GM20000 (cell line): ENCODE results near the gene PAWR.

ENCODE experiments used
- DNase-seq: peaks from one replicate; pipeline ENCODE4 v3.0.0; 2012; ENCODE audit warnings: low spot score
- CTCF ChIP-seq: IDR thresholded peaks from 2 replicates; pipeline ENCODE4 v1.5.1; 2012; ENCODE audit warnings: mild to moderate bottlenecking, control low read depth; ENCODE audit errors: extremely low read depth, missing control alignments

Gene PAWR

DNA sequence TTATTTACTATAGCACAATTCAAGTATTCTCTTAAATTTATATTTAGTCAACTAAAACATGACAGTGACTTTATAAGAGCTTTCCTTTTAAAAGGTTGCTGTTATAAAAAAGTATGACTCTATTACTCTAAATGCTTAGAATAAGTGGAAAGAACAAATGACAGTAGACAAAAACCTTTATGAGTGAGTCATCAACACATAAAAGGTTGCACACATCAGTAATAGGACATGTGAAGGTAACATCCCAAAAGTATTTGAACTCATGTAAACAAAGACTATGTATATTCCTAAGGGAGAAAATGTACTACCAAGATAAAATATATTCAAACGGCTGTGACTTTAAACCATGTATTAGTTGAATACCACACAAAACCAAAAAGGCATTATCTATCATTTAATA lies 98.8 kb downstream of the PAWR start:
- TF ChIP-seq CTCF: no peak
- no peak for DNase-seq

DNA sequence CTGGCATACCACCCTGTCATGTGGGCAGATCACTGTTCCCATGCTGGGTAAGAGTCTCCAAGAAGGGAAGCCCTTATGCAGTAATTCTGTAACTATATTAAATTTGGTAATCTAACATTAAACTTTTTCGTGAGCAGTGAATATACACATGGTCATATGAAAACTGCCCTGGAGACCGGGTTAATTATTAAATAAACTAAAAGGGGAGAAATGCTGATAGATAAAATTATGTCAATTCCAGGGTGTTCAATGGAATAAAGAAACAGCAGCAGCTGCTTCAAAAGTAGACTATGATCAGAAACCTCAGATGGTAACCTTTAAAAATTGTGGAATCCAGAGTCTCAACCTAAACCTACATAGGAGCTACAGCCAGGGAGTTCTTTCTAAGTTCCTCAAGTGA lies 100.0 kb downstream of the PAWR start:
- DNase-seq: no peak
- no peak for TF ChIP-seq CTCF

DNA sequence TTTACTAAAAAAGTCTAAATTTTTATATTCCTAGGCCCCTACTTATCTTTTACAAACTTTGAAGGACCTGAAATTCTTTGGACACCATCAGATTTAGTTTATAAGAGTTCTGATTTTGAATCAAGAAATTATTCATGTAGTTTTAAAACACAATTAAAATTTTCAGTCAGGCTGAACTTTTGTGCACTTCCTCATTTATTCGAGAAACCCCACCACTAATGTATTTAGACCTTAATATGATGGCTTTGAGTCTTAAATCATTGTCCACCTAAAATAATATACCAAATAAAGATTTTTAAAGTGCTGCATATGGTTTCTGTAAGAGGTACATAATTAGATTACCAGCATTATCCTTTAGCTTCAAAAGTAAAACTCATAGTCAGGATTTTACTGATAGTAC lies 103.4 kb downstream of the PAWR start:
- TF ChIP-seq CTCF: no peak
- DNase-seq: no peak

GRCh38 chr12:79585147-79585546 lies 105.6 kb downstream of the PAWR start:
- no peak for DNase-seq
- no peak for TF ChIP-seq CTCF

DNA sequence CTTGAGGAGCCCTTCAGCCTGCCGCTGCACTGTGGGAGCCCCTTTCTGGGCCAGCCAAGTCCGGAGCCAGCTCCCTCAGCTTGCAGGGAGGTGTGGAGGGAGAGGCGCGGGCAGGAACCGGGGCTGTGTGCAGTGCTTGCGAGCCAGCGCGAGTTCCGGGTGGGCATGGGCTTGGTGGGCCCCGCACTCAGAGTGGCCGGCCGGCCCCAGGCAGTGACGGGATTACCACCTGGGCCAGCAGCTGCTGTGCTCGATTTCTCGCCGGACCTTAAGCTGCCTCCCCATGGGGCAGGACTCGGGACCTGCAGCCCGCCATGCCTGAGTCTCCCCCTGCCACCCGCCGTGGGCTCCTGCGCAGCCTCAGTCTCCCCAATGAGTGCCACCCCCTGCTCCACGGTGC lies 116.9 kb downstream of the PAWR start:
- DNase-seq: no peak
- no peak for TF ChIP-seq CTCF

- DNase-seq: no peak
- TF ChIP-seq CTCF: no peak
Measured at GRCh38 chr12:79569679-79570078, 121.1 kb downstream of the PAWR start.

DNA sequence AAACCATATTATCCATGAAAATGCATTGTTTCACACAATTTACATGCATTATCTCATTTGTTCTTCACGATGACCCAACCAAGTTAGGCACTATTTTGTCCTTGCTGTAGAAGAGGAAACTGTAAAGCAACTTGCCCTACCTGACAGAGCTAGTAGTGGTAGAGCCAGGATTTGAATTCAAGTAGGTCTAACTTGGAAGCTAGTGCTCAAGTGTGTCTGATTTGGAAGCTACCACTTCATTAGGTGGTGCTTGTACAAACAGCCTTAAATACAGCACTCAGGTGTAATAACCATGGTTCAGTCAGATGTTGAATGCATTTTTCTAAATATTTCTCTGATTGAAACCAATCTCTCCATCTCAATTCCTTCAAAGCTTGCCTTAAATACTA lies 123.6 kb downstream of the PAWR start:
- no peak for TF ChIP-seq CTCF
- DNase-seq: no peak
